Stimulated activated memory B cell treated with anti-CD40 and anti-IgM and Interleukin-4, amounts not matched to agents 10 μg/mL and 1 μg/mL and 100 μg/mL, for 72 hours (primary cell): ENCODE measurements around the gene CA11.

ENCODE experiments used
- ATAC-seq: fragments of 150-1000 bp; cut with Tn5 transposase; 2 replicates; pipeline ENCODE4 v1.10.0; 2021
- H3K27ac Mint-ChIP-seq: one replicate; pipeline ENCODE4 v1.8.0; 2022; ENCODE audit warnings: mild to moderate bottlenecking, mixed read lengths
- H3K27me3 Mint-ChIP-seq: one replicate; pipeline ENCODE4 v1.8.0; 2022; ENCODE audit warnings: mixed read lengths
- H3K36me3 Mint-ChIP-seq: one replicate; pipeline ENCODE4 v1.8.0; 2022; ENCODE audit warnings: mixed read lengths
- H3K4me1 Mint-ChIP-seq: one replicate; pipeline ENCODE4 v1.8.0; 2022; ENCODE audit warnings: mixed read lengths
- H3K4me3 Mint-ChIP-seq: one replicate; pipeline ENCODE4 v1.8.0; 2022; ENCODE audit warnings: mild to moderate bottlenecking, moderate library complexity, mixed read lengths
- H3K9me3 Mint-ChIP-seq: one replicate; pipeline ENCODE4 v1.8.0; 2022; ENCODE audit warnings: mixed read lengths

CA11 gene

GRCh38 chr19:48606463-48607358 is 39.3 kb downstream of the CA11 start, which contains the start of gene SPACA4:
SPACA4 (plus strand) TSS chr19:48606742; CDS start chr19:48606979, 237 bp downstream.
- no peak for ATAC-seq
- Mint-ChIP-seq H3K27ac (no peak within 1 kb of the TSS), H3K27me3 (no peaks in the 10 kb centered on the region), H3K9me3 (no peaks in the 10 kb centered on the region), H3K36me3 (no peaks in the 10 kb centered on the region), H3K4me1 (peaks cover 13% of the 10 kb centered on the region), H3K4me3 (no peak within 1 kb of the TSS)

GRCh38 chr19:48603850-48604249 is 42.1 kb downstream of the CA11 start:
- H3K9me3 Mint-ChIP-seq, result no peaks in the 10 kb centered on the region
- no peak for ATAC-seq
- H3K4me3 Mint-ChIP-seq, result no peak overlapping the region
- H3K36me3 Mint-ChIP-seq, result no peaks in the 10 kb centered on the region
- peaks cover 6% of the 10 kb centered on the region for H3K4me1 Mint-ChIP-seq
- H3K27ac Mint-ChIP-seq, result no peak overlapping the region
- peaks cover 2% of the 10 kb centered on the region for H3K27me3 Mint-ChIP-seq

- no peaks in the 10 kb centered on the region for H3K36me3 Mint-ChIP-seq
- H3K9me3 Mint-ChIP-seq, result no peaks in the 10 kb centered on the region
- peaks cover 2% of the 10 kb centered on the region for H3K4me1 Mint-ChIP-seq
- H3K27me3 Mint-ChIP-seq, result peaks cover 6% of the 10 kb centered on the region
- H3K27ac Mint-ChIP-seq, result no peak overlapping the region
- peak; percentile 47 for ATAC-seq
- H3K4me3 Mint-ChIP-seq, result no peak overlapping the region
Measured at GRCh38 chr19:48603449-48603848, 42.5 kb downstream of the CA11 start.

GRCh38 chr19:48603001-48603400 is 43.0 kb downstream of the CA11 start:
- Mint-ChIP-seq H3K27me3 (peaks cover 10% of the 10 kb centered on the region), H3K9me3 (no peaks in the 10 kb centered on the region), H3K4me3 (no peak overlapping the region), H3K36me3 (no peaks in the 10 kb centered on the region), H3K27ac (no peak overlapping the region), H3K4me1 (no peaks in the 10 kb centered on the region)
- no peak for ATAC-seq

- H3K27me3 Mint-ChIP-seq, result peaks cover 10% of the 10 kb centered on the region
- no peaks in the 10 kb centered on the region for H3K36me3 Mint-ChIP-seq
- no peak overlapping the region for H3K27ac Mint-ChIP-seq
- H3K9me3 Mint-ChIP-seq, result no peaks in the 10 kb centered on the region
- no peak for ATAC-seq
- H3K4me3 Mint-ChIP-seq, result no peak overlapping the region
- H3K4me1 Mint-ChIP-seq, result peaks cover 9% of the 10 kb centered on the region
Measured at GRCh38 chr19:48600679-48601417, 45.1 kb downstream of the CA11 start.

GRCh38 chr19:48598996-48599700 is 46.8 kb downstream of the CA11 start:
- H3K27ac Mint-ChIP-seq, result no peak overlapping the region
- H3K27me3 Mint-ChIP-seq, result peaks cover 10% of the 10 kb centered on the region
- peaks cover 9% of the 10 kb centered on the region for H3K4me1 Mint-ChIP-seq
- ATAC-seq, result no peak
- H3K4me3 Mint-ChIP-seq, result no peak overlapping the region
- no peaks in the 10 kb centered on the region for H3K9me3 Mint-ChIP-seq
- no peaks in the 10 kb centered on the region for H3K36me3 Mint-ChIP-seq

- ATAC-seq, result peak; percentile 78
- H3K9me3 Mint-ChIP-seq, result no peaks in the 10 kb centered on the region
- H3K4me1 Mint-ChIP-seq, result peaks cover 9% of the 10 kb centered on the region
- peaks cover 10% of the 10 kb centered on the region for H3K27me3 Mint-ChIP-seq
- peak overlapping the region; percentile 59 for H3K4me3 Mint-ChIP-seq
- H3K36me3 Mint-ChIP-seq, result no peaks in the 10 kb centered on the region
- H3K27ac Mint-ChIP-seq, result peak overlapping the region; percentile 77
Measured at GRCh38 chr19:48596679-48597465, 49.1 kb downstream of the CA11 start.

- H3K27ac Mint-ChIP-seq, result no peak overlapping the region
- H3K27me3 Mint-ChIP-seq, result peaks cover 10% of the 10 kb centered on the region
- H3K4me1 Mint-ChIP-seq, result peaks cover 9% of the 10 kb centered on the region
- no peaks in the 10 kb centered on the region for H3K36me3 Mint-ChIP-seq
- no peak for ATAC-seq
- H3K4me3 Mint-ChIP-seq, result no peak overlapping the region
- H3K9me3 Mint-ChIP-seq, result no peaks in the 10 kb centered on the region
Measured at GRCh38 chr19:48596237-48596636, 49.8 kb downstream of the CA11 start.

- Mint-ChIP-seq H3K27ac (no peak overlapping the region), H3K27me3 (peaks cover 10% of the 10 kb centered on the region), H3K9me3 (no peaks in the 10 kb centered on the region), H3K4me3 (no peak overlapping the region), H3K36me3 (no peaks in the 10 kb centered on the region), H3K4me1 (peaks cover 9% of the 10 kb centered on the region)
- no peak for ATAC-seq
Measured at GRCh38 chr19:48595833-48596232, 50.2 kb downstream of the CA11 start.

- Mint-ChIP-seq H3K4me3 (no peak overlapping the region), H3K27ac (no peak overlapping the region), H3K27me3 (peaks cover 10% of the 10 kb centered on the region), H3K9me3 (no peaks in the 10 kb centered on the region), H3K36me3 (no peaks in the 10 kb centered on the region), H3K4me1 (peaks cover 9% of the 10 kb centered on the region)
- no peak for ATAC-seq
Measured at GRCh38 chr19:48595171-48595570, 50.8 kb downstream of the CA11 start.

- no peaks in the 10 kb centered on the region for H3K36me3 Mint-ChIP-seq
- H3K27ac Mint-ChIP-seq, result no peak overlapping the region
- ATAC-seq, result no peak
Measured at GRCh38 chr19:48591021-48591420, 55.0 kb downstream of the CA11 start.

GRCh38 chr19:48588670-48589401 is 57.2 kb downstream of the CA11 start:
- Mint-ChIP-seq H3K36me3 (no peaks in the 10 kb centered on the region), H3K4me1 (peaks cover 18% of the 10 kb centered on the region), H3K4me3 (peak overlapping the region; percentile 72), H3K27ac (peak overlapping the region; percentile 13), H3K27me3 (peaks cover 10% of the 10 kb centered on the region), H3K9me3 (peaks cover 3% of the 10 kb centered on the region)
- ATAC-seq, result peak; percentile 88

More at GRCh38 chr19:48591021-48591420, 55.0 kb downstream of the CA11 start:
- no peaks in the 10 kb centered on the region for H3K27me3 Mint-ChIP-seq
- H3K9me3 Mint-ChIP-seq, result no peaks in the 10 kb centered on the region
- H3K4me3 Mint-ChIP-seq, result no peak overlapping the region
- peaks cover 11% of the 10 kb centered on the region for H3K4me1 Mint-ChIP-seq
